NB4 (cell line): ENCODE results near the gene LCN15.
A peak's percentile ranks its signal among the peaks of the same experiment; 100 is the strongest.

Experiments
- DNase-seq: peaks from one replicate; pipeline ENCODE4 v3.0.0; 2010; ENCODE audit warnings: low read depth
- H3K4me3 ChIP-seq: one replicate; pipeline ENCODE4 v1.5.1; 2011; ENCODE audit warnings: mild to moderate bottlenecking, low read depth, low read length, moderate library complexity
- CTCF ChIP-seq: IDR thresholded peaks from one replicate; pipeline ENCODE4 v1.5.1; 2012; ENCODE audit warnings: low read depth, low read length
- MAX ChIP-seq: IDR thresholded peaks from 2 replicates; pipeline ENCODE4 v1.6.1; 2011; ENCODE audit warnings: low read depth, low read length
- MYC ChIP-seq: IDR thresholded peaks from 2 replicates; pipeline ENCODE4 v1.6.1; 2011; ENCODE audit warnings: low read depth, low read length
- POLR2A ChIP-seq: IDR thresholded peaks from 2 replicates; pipeline ENCODE4 v1.6.1; 2011; ENCODE audit warnings: mild to moderate bottlenecking; ENCODE audit not compliant: insufficient read length; ENCODE audit errors: extremely low read depth

Gene LCN15

GRCh38 chr9:136726118-136726517 is 38.2 kb downstream of the LCN15 start:
- peak overlapping the region; percentile 87 for H3K4me3 ChIP-seq
- DNase-seq, result no peak
- TF ChIP-seq CTCF (no peak), MYC (no peak), POLR2A (no peak)

- DNase-seq, result no peak
- no peak for TF ChIP-seq MAX
- no peak for TF ChIP-seq CTCF
- no peak for TF ChIP-seq POLR2A
- no peak for TF ChIP-seq MYC
- H3K4me3 ChIP-seq, result peak overlapping the region; percentile 87
Observed at GRCh38 chr9:136725612-136726011, 38.7 kb downstream of the LCN15 start.

GRCh38 chr9:136724772-136725171 is 39.5 kb downstream of the LCN15 start:
- H3K4me3 ChIP-seq, result no peak overlapping the region
- TF ChIP-seq CTCF (no peak), POLR2A (no peak), MAX (no peak), MYC (no peak)
- no peak for DNase-seq

GRCh38 chr9:136723989-136724388 is 40.3 kb downstream of the LCN15 start:
- DNase-seq, result no peak
- no peak overlapping the region for H3K4me3 ChIP-seq
- TF ChIP-seq CTCF, result no peak

GRCh38 chr9:136723362-136723976 is 40.8 kb downstream of the LCN15 start:
- peak; percentile 36 for DNase-seq
- TF ChIP-seq POLR2A (no peak), CTCF (no peak), MAX (no peak), MYC (no peak)

GRCh38 chr9:136722969-136723356 is 41.4 kb downstream of the LCN15 start:
- DNase-seq, result peak; percentile 52
- no peak for TF ChIP-seq CTCF
- TF ChIP-seq MYC, result no peak
- no peak for TF ChIP-seq POLR2A
- TF ChIP-seq MAX, result no peak
- no peak overlapping the region for H3K4me3 ChIP-seq

More at GRCh38 chr9:136723362-136723976, 40.8 kb downstream of the LCN15 start:
- H3K4me3 ChIP-seq, result no peak overlapping the region
